ENCODE measurements around the gene MRPL55. TPM values are rescaled to one million over a fixed set of nuclear protein-coding genes. Genes with fewer than 3 reads are reported as not detected.

The MRPL55 gene
- total RNA-seq, 1 donor from 2014 or later = 47.5 TPM

DNA sequence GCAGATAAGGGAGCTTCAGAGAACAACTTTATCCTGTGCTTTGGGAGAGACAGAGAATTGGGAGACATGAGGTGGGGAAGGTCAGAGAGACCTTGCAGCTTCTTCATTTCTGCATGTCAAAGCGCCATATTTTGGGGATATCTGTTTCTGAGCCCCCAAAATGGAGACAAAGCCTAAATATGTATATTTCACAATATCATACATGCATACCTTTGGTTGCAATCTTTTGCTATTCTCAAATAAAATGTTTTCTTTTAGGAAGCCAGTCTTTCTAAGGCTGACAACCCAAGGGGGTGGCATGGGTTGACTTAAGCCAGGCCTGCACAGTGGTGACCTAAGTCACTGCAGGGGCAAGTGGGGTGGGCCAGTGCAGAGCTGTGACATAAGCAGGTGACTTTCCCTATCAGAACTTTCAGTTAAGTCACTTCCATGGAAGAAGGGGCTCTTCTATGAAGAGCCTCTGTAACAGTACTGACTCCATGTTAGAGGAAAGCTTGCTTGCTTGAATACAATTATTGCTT, 13.9 kb upstream of the MRPL55 start:
- peaks cover 3% of the 10 kb centered on the region for H3K27me3 Mint-ChIP-seq (ENCODE audit: unreplicated experiment)
- no peaks in the 10 kb centered on the region for H3K36me3 Mint-ChIP-seq (ENCODE audit: low read depth, unreplicated experiment)
- H3K4me3 Mint-ChIP-seq (ENCODE audit: unreplicated experiment) = no peak overlapping the region
- no peak for TF ChIP-seq CTCF (IDR thresholded peaks at IDR 0.05; ENCODE audit: unreplicated experiment)
- DNase-seq (ENCODE audit: low spot score) = no peak
- no peaks in the 10 kb centered on the region for H3K4me1 Mint-ChIP-seq (ENCODE audit: unreplicated experiment)
- H3K9me3 Mint-ChIP-seq (ENCODE audit: unreplicated experiment) = no peaks in the 10 kb centered on the region
- H3K27ac Mint-ChIP-seq (ENCODE audit: unreplicated experiment) = no peak overlapping the region

GRCh38 chr1:228120857-228121489, 11.9 kb upstream of the MRPL55 start:
- Mint-ChIP-seq H3K27ac (ENCODE audit: unreplicated experiment) (no peak overlapping the region), H3K36me3 (ENCODE audit: low read depth, unreplicated experiment) (no peaks in the 10 kb centered on the region), H3K4me3 (ENCODE audit: unreplicated experiment) (no peak overlapping the region), H3K9me3 (ENCODE audit: unreplicated experiment) (peaks cover 4% of the 10 kb centered on the region), H3K27me3 (ENCODE audit: unreplicated experiment) (peaks cover 2% of the 10 kb centered on the region), H3K4me1 (ENCODE audit: unreplicated experiment) (no peaks in the 10 kb centered on the region)
- DNase-seq (ENCODE audit: low spot score) = no peak
- TF ChIP-seq CTCF (IDR thresholded peaks at IDR 0.05; ENCODE audit: unreplicated experiment) = no peak

DNA sequence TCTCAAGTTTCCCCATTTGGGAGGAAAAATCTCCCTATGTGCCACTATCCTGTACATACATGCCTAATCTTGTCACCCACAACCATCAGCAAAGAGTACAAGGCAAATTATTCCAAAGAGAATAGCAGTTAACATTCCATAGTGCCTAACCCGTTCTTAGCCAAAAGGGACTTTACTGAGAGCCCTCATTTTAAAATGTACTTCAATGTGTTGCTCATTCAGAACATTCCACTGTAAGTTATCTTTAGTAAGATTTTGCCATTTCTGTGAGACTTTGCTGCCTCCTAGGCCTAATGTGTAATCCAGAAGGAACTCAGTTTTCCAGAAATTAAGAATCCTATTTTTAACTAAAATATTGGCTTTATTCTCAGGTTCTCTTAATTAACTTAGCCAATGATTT, 11.3 kb upstream of the MRPL55 start:
- H3K27ac Mint-ChIP-seq (ENCODE audit: unreplicated experiment) = no peak overlapping the region
- no peak overlapping the region for H3K4me3 Mint-ChIP-seq (ENCODE audit: unreplicated experiment)
- no peak for TF ChIP-seq CTCF (IDR thresholded peaks at IDR 0.05; ENCODE audit: unreplicated experiment)
- no peak for DNase-seq (ENCODE audit: low spot score)
- peaks cover 2% of the 10 kb centered on the region for H3K27me3 Mint-ChIP-seq (ENCODE audit: unreplicated experiment)
- no peaks in the 10 kb centered on the region for H3K4me1 Mint-ChIP-seq (ENCODE audit: unreplicated experiment)
- H3K9me3 Mint-ChIP-seq (ENCODE audit: unreplicated experiment) = peaks cover 4% of the 10 kb centered on the region
- no peaks in the 10 kb centered on the region for H3K36me3 Mint-ChIP-seq (ENCODE audit: low read depth, unreplicated experiment)

DNA sequence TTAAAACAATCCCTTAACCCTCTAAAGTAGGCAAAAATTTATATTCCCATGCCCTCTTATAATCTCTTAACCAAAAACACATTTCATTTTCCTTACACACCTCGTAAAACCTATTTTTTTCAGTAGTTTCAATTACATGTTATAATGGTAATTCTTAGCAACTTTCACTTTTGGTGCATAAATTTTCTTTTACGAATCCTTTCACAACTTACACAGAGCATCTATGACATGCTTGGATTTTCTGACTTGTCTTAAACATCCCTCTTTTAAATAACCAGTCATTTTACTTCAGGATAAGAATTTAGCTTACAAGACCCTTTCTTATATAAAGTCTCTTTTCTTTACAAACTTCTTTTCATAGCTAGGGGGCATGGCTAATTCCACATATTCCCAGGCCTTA, 8.9 kb upstream of the MRPL55 start:
- Mint-ChIP-seq H3K4me3 (ENCODE audit: unreplicated experiment) (no peak overlapping the region), H3K27me3 (ENCODE audit: unreplicated experiment) (no peaks in the 10 kb centered on the region), H3K4me1 (ENCODE audit: unreplicated experiment) (no peaks in the 10 kb centered on the region), H3K9me3 (ENCODE audit: unreplicated experiment) (peaks cover 4% of the 10 kb centered on the region), H3K27ac (ENCODE audit: unreplicated experiment) (no peak overlapping the region), H3K36me3 (ENCODE audit: low read depth, unreplicated experiment) (no peaks in the 10 kb centered on the region)
- DNase-seq (ENCODE audit: low spot score) = no peak
- no peak for TF ChIP-seq CTCF (IDR thresholded peaks at IDR 0.05; ENCODE audit: unreplicated experiment)

DNA sequence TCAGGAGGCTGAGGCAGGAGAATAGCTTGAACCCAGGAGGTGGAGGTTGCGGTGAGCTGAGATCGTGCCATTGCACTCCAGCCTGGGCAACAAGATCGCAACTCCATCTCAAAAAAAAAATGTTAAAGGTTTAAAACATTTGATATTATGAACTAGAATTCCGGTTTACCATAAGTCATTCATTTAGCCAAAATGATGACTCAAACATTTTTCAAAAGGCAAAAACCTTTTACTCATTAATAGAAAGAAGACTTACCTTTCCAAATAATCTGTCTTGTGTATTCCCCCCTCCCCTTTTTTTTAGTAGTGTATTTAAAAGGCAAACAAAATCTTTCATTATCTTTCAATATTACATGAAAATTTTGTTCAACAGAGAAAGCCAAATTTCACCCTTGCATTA, 8.2 kb upstream of the MRPL55 start:
- peaks cover 4% of the 10 kb centered on the region for H3K9me3 Mint-ChIP-seq (ENCODE audit: unreplicated experiment)
- no peaks in the 10 kb centered on the region for H3K36me3 Mint-ChIP-seq (ENCODE audit: low read depth, unreplicated experiment)
- DNase-seq (ENCODE audit: low spot score) = no peak
- H3K4me1 Mint-ChIP-seq (ENCODE audit: unreplicated experiment) = no peaks in the 10 kb centered on the region
- no peak overlapping the region for H3K27ac Mint-ChIP-seq (ENCODE audit: unreplicated experiment)
- no peaks in the 10 kb centered on the region for H3K27me3 Mint-ChIP-seq (ENCODE audit: unreplicated experiment)
- TF ChIP-seq CTCF (IDR thresholded peaks at IDR 0.05; ENCODE audit: unreplicated experiment) = no peak
- H3K4me3 Mint-ChIP-seq (ENCODE audit: unreplicated experiment) = no peak overlapping the region

Data from endothelial cell (in vitro differentiated cells).